ENCODE measurements around the gene CYP4Z1.
"Not testable (repeated sequence)": the region's sequence is repeated elsewhere in the genome, so short reads cannot be mapped to it uniquely, and the experiment has no call there.

Gene CYP4Z1

DNA sequence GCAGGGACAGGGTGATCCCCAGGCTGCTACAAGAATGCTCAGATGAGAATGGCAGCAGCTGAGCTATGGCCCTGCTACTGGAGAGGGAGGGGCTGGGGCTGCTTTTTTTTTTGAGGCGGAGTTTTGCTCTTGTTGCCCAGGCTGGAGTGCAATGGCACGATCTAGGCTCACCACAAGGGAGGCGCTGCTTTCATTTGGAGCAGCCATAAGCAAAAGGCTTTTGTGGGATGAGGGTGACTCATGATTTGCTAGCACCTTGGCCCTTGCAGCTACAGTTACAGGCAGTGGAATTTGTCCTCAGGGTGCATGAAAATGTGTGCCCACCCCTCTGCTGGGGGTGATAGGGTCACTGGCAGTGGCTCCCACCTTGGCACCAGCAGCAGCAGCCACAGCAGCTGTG, 37.8 kb downstream of the CYP4Z1 start:
- ChIA-PET POLR2A (no interaction called here), CTCF (no interaction called here)
- DNase-seq (ENCODE audit: low read depth, low spot score) = no peak
- no peak overlapping the region for H3K4me3 ChIP-seq (ENCODE audit: low read depth, low read length)
- TF ChIP-seq, protein P1, sequence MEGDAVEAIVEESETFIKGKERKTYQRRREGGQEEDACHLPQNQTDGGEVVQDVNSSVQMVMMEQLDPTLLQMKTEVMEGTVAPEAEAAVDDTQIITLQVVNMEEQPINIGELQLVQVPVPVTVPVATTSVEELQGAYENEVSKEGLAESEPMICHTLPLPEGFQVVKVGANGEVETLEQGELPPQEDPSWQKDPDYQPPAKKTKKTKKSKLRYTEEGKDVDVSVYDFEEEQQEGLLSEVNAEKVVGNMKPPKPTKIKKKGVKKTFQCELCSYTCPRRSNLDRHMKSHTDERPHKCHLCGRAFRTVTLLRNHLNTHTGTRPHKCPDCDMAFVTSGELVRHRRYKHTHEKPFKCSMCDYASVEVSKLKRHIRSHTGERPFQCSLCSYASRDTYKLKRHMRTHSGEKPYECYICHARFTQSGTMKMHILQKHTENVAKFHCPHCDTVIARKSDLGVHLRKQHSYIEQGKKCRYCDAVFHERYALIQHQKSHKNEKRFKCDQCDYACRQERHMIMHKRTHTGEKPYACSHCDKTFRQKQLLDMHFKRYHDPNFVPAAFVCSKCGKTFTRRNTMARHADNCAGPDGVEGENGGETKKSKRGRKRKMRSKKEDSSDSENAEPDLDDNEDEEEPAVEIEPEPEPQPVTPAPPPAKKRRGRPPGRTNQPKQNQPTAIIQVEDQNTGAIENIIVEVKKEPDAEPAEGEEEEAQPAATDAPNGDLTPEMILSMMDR (IDR thresholded peaks at IDR 0.05; ENCODE audit: insufficient read depth, low read length, missing control alignments) = no peak

DNA sequence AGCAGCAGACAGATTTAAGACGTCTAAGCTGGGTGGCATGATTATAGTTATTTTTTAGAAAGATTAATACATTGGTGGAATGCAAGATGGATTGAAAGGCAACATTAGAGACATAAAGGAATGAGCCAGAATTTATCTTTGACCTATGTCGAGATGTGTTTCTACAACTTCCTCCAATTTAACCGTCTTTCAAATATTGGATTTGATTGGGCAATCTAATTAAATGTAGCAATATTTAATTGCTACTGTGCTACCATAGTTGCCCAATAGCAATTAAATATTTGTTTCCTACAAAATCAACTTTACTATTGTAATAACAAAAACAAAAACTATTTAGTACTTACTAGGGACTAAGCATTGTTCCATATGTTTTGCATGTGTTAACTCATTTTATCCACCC, 39.8 kb downstream of the CYP4Z1 start:
- CTCF ChIA-PET = no interaction called here
- TF ChIP-seq, protein P1 (IDR thresholded peaks at IDR 0.05; ENCODE audit: insufficient read depth, low read length, missing control alignments) = no peak
- no peak for DNase-seq (ENCODE audit: low read depth, low spot score)
- no peak overlapping the region for H3K4me3 ChIP-seq (ENCODE audit: low read depth, low read length)
- POLR2A ChIA-PET = no interaction called here

GRCh38 chr1:47107851-47108574, 41.0 kb downstream of the CYP4Z1 start:
- CTCF ChIA-PET; POLR2A ChIA-PET; DNase-seq (ENCODE audit: low read depth, low spot score); H3K4me3 ChIP-seq (ENCODE audit: low read depth, low read length): not testable (repeated sequence)

- DNase-seq (ENCODE audit: low read depth, low spot score); H3K4me3 ChIP-seq (ENCODE audit: low read depth, low read length); CTCF ChIA-PET; POLR2A ChIA-PET: not testable (repeated sequence)
Measured at GRCh38 chr1:47109482-47109881, 42.5 kb downstream of the CYP4Z1 start.

DNA sequence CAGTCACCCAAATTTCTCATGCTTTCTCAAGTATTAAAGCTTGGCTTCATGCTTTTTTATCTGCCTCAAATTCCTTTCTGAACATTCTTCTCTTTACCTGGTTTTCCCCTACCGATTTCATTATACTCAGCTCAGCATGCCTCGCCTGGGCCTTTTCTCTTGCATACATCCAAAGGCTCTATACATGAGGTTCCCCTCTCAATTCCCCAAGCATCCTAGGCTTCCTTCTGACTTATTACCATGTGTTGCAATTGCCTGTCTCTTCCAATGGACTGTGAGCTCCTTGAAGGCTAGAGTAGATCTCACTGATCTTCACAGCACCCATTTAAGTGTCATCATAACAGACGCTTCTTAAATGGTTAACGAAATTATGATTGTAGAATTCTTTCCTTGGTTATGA, 46.1 kb downstream of the CYP4Z1 start:
- DNase-seq (ENCODE audit: low read depth, low spot score) = no peak
- TF ChIP-seq, protein P1 (IDR thresholded peaks at IDR 0.05; ENCODE audit: insufficient read depth, low read length, missing control alignments) = no peak
- ChIA-PET POLR2A (no interaction called here), CTCF (no interaction called here)
- no peak overlapping the region for H3K4me3 ChIP-seq (ENCODE audit: low read depth, low read length)

- CTCF ChIA-PET; POLR2A ChIA-PET; DNase-seq (ENCODE audit: low read depth, low spot score); H3K4me3 ChIP-seq (ENCODE audit: low read depth, low read length): not testable (repeated sequence)
Measured at GRCh38 chr1:47121039-47121438, 54.0 kb downstream of the CYP4Z1 start.

- DNase-seq (ENCODE audit: low read depth, low spot score); POLR2A ChIA-PET; H3K4me3 ChIP-seq (ENCODE audit: low read depth, low read length); CTCF ChIA-PET: not testable (repeated sequence)
Measured at GRCh38 chr1:47124834-47125233, 57.8 kb downstream of the CYP4Z1 start.

DNA sequence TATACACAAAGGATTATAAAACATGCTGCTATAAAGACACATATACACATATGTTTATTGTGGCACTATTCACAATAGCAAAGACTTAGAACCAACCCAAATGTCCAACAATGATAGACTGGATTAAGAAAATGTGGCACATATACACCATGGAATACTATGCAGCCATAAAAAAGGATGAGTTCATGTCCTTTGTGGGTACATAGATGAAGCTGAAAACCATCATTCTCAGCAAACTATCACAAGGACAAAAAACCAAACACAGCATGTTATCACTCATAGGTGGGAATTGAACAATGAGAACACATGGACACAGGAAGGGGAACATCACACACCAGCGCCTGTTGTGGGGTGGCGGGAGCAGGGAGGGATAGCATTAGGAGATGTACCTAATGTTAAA, 60.0 kb downstream of the CYP4Z1 start:
- POLR2A ChIA-PET; DNase-seq (ENCODE audit: low read depth, low spot score); H3K4me3 ChIP-seq (ENCODE audit: low read depth, low read length); CTCF ChIA-PET: not testable (repeated sequence)

DNA sequence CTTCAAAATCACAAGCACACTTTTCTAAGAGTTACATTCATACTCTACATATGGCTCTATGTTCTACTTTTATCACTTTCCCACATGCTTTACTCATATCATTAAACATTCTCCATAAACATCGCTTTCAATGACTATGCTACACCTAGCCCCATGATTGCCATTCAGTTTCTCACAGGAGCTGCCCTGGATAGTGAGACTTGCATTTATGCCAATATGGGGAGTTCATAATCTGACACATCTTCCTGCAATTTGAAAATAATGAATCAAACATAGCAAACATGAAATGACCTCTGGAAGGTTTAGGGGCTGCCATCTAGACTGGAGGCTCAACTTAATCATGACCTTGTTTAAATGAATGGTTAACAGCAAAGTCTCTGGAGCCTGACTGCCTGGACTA, 61.2 kb downstream of the CYP4Z1 start:
- ChIA-PET POLR2A (no interaction called here), CTCF (no interaction called here)
- no peak overlapping the region for H3K4me3 ChIP-seq (ENCODE audit: low read depth, low read length)
- TF ChIP-seq, protein P1 (IDR thresholded peaks at IDR 0.05; ENCODE audit: insufficient read depth, low read length, missing control alignments) = no peak
- DNase-seq (ENCODE audit: low read depth, low spot score) = no peak

GRCh38 chr1:47128854-47129253, 61.8 kb downstream of the CYP4Z1 start:
- H3K4me3 ChIP-seq (ENCODE audit: low read depth, low read length); POLR2A ChIA-PET; CTCF ChIA-PET; DNase-seq (ENCODE audit: low read depth, low spot score): not testable (repeated sequence)

DNA sequence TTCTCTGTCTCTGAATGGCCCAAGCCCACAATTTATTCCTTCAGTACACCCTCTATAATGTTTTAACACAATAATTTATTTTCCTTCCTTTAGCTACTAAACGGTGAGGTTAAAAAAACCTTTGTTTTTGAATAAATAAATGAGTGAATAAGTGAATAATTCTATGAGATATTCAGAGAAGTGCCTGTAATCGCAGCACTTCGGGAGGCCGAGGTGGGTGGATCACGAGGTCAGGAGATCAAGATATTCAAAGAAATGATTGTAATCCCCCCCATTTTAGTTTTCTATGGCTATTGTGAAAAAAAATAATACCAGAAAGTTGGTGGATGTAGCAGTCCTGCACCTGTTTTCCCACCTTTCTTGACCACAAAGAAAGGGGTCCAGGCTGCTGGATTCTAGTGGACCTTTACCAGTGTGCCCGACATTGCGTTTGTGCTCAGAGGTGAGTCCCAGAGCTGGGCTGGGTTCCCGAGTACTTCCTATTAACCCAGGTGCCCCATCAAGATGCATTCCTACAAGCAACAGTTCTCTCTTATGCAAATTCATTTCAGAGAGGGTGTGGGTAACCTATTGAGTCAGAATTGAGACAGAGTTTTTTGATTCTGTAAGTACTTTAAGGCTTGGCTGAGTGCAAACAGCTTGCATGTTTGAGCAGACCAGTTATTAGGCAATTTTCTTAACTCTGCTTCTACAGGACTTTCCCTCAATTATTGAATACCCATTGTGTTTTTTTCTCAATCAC, 62.6 kb downstream of the CYP4Z1 start:
- DNase-seq (ENCODE audit: low read depth, low spot score); POLR2A ChIA-PET; H3K4me3 ChIP-seq (ENCODE audit: low read depth, low read length); CTCF ChIA-PET: not testable (repeated sequence)

DNA sequence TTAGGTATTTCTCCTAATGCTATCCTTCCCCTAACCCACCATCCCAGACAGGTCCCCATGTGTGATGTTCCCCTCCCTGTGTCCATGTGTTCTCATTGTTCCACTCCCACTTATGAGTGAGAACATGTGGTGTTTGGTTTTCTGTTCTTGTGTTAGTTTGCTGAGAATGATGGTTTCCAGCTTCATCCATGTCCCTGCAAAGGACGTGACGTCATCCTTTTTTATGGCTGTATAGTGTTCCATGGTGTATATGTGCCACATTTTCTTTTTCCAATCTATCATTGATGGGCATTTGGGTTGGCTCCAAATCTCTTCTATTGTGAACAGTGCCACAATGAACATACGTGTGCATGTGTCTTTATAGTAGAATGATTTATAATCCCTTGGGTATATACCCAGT, 65.6 kb downstream of the CYP4Z1 start:
- POLR2A ChIA-PET; DNase-seq (ENCODE audit: low read depth, low spot score); CTCF ChIA-PET; H3K4me3 ChIP-seq (ENCODE audit: low read depth, low read length): not testable (repeated sequence)
